Measurements from ENCODE around the gene CDK14.
"Not testable (repeated sequence)": the region's sequence is repeated elsewhere in the genome, so short reads cannot be mapped to it uniquely, and the experiment has no call there.

CDK14 gene

GRCh38 chr7:90728568-90728967 lies 132.4 kb downstream of the CDK14 start:
- Histone ChIP-seq H3K4me3 (ENCODE audit: low read depth, low read length) (no peak overlapping the region), H3K79me2 (ENCODE audit: control insufficient read depth, insufficient read depth, low read length, unreplicated experiment) (peaks cover 37% of the 10 kb centered on the region), H3K4me1 (ENCODE audit: control insufficient read depth, insufficient read depth, low read length, unreplicated experiment) (peaks cover 41% of the 10 kb centered on the region), H3K27ac (ENCODE audit: low read depth, low read length) (no peak overlapping the region), H2AFZ (ENCODE audit: low read length, unreplicated experiment) (no peak overlapping the region), H3K36me3 (ENCODE audit: insufficient read depth, low read length) (peaks cover 3% of the 10 kb centered on the region; the same call in 1 of the 2 replicates), H3K27me3 (ENCODE audit: insufficient read depth, low read length) (no peaks in the 10 kb centered on the region)

- H3K27me3 ChIP-seq (ENCODE audit: insufficient read depth, low read length); H3K4me1 ChIP-seq (ENCODE audit: control insufficient read depth, insufficient read depth, low read length, unreplicated experiment); H3K4me3 ChIP-seq (ENCODE audit: low read depth, low read length); H2AFZ ChIP-seq (ENCODE audit: low read length, unreplicated experiment); H3K27ac ChIP-seq (ENCODE audit: low read depth, low read length); H3K79me2 ChIP-seq (ENCODE audit: control insufficient read depth, insufficient read depth, low read length, unreplicated experiment); H3K36me3 ChIP-seq (ENCODE audit: insufficient read depth, low read length): not testable (repeated sequence)
These were observed 139.6 kb downstream of the CDK14 start for GRCh38 chr7:90735611-90736280.

DNA sequence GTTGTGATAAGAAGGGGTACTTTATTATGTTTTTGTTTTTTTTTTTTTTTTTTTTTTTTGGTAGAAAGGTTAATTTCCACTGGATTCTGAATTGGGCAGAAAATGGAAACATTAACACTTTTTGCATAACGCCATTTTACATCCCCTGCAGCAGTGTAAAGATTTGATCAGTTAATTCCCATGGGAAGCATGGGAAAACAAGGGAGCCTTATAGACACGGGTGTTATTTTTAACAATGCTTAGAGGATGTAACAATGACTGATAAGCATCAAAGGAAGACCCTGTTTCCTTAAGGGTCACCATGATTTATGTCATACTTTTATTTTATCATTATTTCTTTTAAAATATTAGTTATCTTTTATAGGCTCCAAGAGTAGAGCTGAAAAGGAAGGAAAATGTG lies 140.2 kb downstream of the CDK14 start:
- Histone ChIP-seq H3K79me2 (ENCODE audit: control insufficient read depth, insufficient read depth, low read length, unreplicated experiment) (peaks cover 8% of the 10 kb centered on the region), H3K4me1 (ENCODE audit: control insufficient read depth, insufficient read depth, low read length, unreplicated experiment) (no peaks in the 10 kb centered on the region), H3K27me3 (ENCODE audit: insufficient read depth, low read length) (no peaks in the 10 kb centered on the region), H2AFZ (ENCODE audit: low read length, unreplicated experiment) (no peak overlapping the region), H3K36me3 (ENCODE audit: insufficient read depth, low read length) (no peaks in the 10 kb centered on the region), H3K4me3 (ENCODE audit: low read depth, low read length) (no peak overlapping the region), H3K27ac (ENCODE audit: low read depth, low read length) (no peak overlapping the region)

GRCh38 chr7:90736968-90737939 lies 141.1 kb downstream of the CDK14 start:
- Histone ChIP-seq H3K4me3 (ENCODE audit: low read depth, low read length) (no peak overlapping the region), H2AFZ (ENCODE audit: low read length, unreplicated experiment) (no peak overlapping the region), H3K27me3 (ENCODE audit: insufficient read depth, low read length) (no peaks in the 10 kb centered on the region), H3K4me1 (ENCODE audit: control insufficient read depth, insufficient read depth, low read length, unreplicated experiment) (no peaks in the 10 kb centered on the region), H3K36me3 (ENCODE audit: insufficient read depth, low read length) (no peaks in the 10 kb centered on the region), H3K79me2 (ENCODE audit: control insufficient read depth, insufficient read depth, low read length, unreplicated experiment) (peaks cover 2% of the 10 kb centered on the region), H3K27ac (ENCODE audit: low read depth, low read length) (no peak overlapping the region)

DNA sequence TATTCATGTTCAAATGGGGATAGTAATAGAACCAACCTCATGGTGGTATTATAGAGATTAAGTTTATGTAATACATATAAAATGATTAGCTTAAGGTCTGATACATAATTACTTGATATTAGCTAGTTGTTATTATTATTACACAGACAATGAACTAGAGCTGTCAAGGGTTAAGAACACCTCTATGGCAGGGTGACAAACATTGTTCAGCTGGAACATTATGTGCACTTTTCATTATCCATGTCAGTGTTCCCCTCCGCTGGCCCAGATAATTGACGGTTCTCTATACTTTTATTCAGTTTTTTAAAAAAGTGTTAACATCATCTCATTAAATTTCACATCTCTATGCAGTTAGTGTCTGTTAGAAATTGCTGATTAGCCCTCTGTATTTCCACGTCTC lies 142.1 kb downstream of the CDK14 start:
- H3K4me1 ChIP-seq (ENCODE audit: control insufficient read depth, insufficient read depth, low read length, unreplicated experiment): no peaks in the 10 kb centered on the region
- no peak overlapping the region for H2AFZ ChIP-seq (ENCODE audit: low read length, unreplicated experiment)
- H3K36me3 ChIP-seq (ENCODE audit: insufficient read depth, low read length): no peaks in the 10 kb centered on the region
- no peak overlapping the region for H3K4me3 ChIP-seq (ENCODE audit: low read depth, low read length)
- H3K79me2 ChIP-seq (ENCODE audit: control insufficient read depth, insufficient read depth, low read length, unreplicated experiment): peaks cover 2% of the 10 kb centered on the region
- no peaks in the 10 kb centered on the region for H3K27me3 ChIP-seq (ENCODE audit: insufficient read depth, low read length)
- no peak overlapping the region for H3K27ac ChIP-seq (ENCODE audit: low read depth, low read length)

DNA sequence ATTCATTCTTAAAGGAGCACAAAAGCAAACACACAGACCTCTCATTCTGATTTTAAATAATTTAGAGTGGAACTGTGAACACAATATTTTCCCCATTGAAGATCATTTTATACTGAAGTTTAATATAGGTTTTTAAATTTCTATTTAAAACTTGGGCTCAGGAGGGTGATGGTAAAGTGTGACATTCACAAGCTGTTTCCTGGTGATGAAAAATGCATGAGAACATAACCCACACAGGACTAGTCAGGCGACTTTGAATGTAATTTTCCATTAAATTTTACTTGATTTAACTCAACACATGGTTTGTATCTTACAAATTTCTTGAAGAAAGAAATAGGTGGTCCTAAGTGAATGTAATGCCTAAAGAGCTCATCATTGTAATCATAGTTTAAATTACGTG lies 143.6 kb downstream of the CDK14 start:
- no peaks in the 10 kb centered on the region for H3K4me1 ChIP-seq (ENCODE audit: control insufficient read depth, insufficient read depth, low read length, unreplicated experiment)
- no peaks in the 10 kb centered on the region for H3K79me2 ChIP-seq (ENCODE audit: control insufficient read depth, insufficient read depth, low read length, unreplicated experiment)
- no peaks in the 10 kb centered on the region for H3K27me3 ChIP-seq (ENCODE audit: insufficient read depth, low read length)

DNA sequence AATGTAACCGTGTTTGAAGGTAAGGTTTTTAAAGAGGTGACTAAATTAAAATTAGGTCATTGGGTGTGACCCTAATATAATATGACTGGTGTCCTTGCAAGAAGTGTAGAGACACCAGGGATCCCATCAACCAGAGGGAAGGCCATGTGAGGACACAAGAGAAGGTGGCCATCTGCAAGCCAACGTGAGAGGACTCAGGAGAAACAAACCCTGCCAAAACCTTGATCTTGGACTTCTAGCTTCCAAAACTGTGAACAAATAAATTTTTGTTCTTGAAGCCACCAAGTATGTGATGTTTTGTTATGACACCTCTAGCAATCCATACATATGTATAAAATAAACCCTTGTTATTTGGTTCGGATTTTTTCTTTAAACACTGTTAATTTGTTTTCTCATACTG lies 144.3 kb downstream of the CDK14 start:
- Histone ChIP-seq H3K4me3 (ENCODE audit: low read depth, low read length) (no peak overlapping the region), H3K36me3 (ENCODE audit: insufficient read depth, low read length) (no peaks in the 10 kb centered on the region), H3K27me3 (ENCODE audit: insufficient read depth, low read length) (no peaks in the 10 kb centered on the region), H3K4me1 (ENCODE audit: control insufficient read depth, insufficient read depth, low read length, unreplicated experiment) (no peaks in the 10 kb centered on the region), H2AFZ (ENCODE audit: low read length, unreplicated experiment) (no peak overlapping the region), H3K27ac (ENCODE audit: low read depth, low read length) (no peak overlapping the region), H3K79me2 (ENCODE audit: control insufficient read depth, insufficient read depth, low read length, unreplicated experiment) (no peaks in the 10 kb centered on the region)

More for the DNA sequence above, 143.6 kb downstream of the CDK14 start:
- no peak overlapping the region for H3K4me3 ChIP-seq (ENCODE audit: low read depth, low read length)
- H2AFZ ChIP-seq (ENCODE audit: low read length, unreplicated experiment): no peak overlapping the region
- H3K27ac ChIP-seq (ENCODE audit: low read depth, low read length): no peak overlapping the region
- no peaks in the 10 kb centered on the region for H3K36me3 ChIP-seq (ENCODE audit: insufficient read depth, low read length)

DNA sequence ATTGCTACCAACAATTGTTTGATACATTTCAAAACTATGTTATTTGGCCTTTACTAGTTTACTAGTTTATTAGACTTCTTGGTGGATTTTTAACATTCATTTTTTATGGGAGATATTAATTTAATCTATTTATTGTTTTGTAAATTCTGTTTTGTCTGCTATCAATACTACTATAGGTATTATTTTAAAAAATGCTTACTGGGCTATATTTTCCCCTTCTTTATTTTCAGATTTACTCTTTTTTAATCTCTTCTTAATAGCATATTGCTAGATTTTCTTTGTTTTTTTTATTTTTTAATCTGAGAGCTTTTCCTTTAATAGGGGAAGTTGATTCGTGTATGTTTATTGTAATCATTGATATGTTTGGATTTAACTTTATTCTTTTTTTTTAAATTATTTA lies 147.5 kb downstream of the CDK14 start:
- Histone ChIP-seq H3K4me1 (ENCODE audit: control insufficient read depth, insufficient read depth, low read length, unreplicated experiment) (peaks cover 3% of the 10 kb centered on the region), H3K4me3 (ENCODE audit: low read depth, low read length) (no peak overlapping the region), H2AFZ (ENCODE audit: low read length, unreplicated experiment) (no peak overlapping the region), H3K36me3 (ENCODE audit: insufficient read depth, low read length) (no peaks in the 10 kb centered on the region), H3K79me2 (ENCODE audit: control insufficient read depth, insufficient read depth, low read length, unreplicated experiment) (peaks cover 8% of the 10 kb centered on the region), H3K27ac (ENCODE audit: low read depth, low read length) (no peak overlapping the region), H3K27me3 (ENCODE audit: insufficient read depth, low read length) (no peaks in the 10 kb centered on the region)

DNA sequence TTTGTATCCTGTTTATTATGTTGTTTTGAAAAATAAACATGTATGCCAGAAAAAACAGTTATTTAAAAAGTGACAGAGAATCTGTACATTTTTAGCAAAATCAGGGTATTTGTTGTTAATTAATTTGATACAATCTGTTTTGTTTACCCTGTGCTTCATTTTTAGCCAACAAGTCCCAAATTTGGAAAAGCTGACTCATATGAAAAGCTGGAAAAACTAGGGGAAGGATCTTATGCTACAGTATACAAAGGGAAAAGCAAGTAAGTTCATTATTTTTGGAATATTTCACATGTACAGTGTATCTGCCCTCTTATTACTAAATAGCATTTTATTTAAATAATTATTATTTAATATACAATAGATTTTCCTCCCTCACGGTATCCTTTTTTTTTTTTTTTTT lies 151.4 kb downstream of the CDK14 start:
- Histone ChIP-seq H3K36me3 (ENCODE audit: insufficient read depth, low read length) (0 out of 2 replicates have a peak, but pooled peaks cover 4% of the 10 kb centered on the region), H2AFZ (ENCODE audit: low read length, unreplicated experiment) (no peak overlapping the region), H3K4me1 (ENCODE audit: control insufficient read depth, insufficient read depth, low read length, unreplicated experiment) (peaks cover 3% of the 10 kb centered on the region), H3K79me2 (ENCODE audit: control insufficient read depth, insufficient read depth, low read length, unreplicated experiment) (peaks cover 8% of the 10 kb centered on the region), H3K4me3 (ENCODE audit: low read depth, low read length) (no peak overlapping the region), H3K27me3 (ENCODE audit: insufficient read depth, low read length) (no peaks in the 10 kb centered on the region), H3K27ac (ENCODE audit: low read depth, low read length) (no peak overlapping the region)

DNA sequence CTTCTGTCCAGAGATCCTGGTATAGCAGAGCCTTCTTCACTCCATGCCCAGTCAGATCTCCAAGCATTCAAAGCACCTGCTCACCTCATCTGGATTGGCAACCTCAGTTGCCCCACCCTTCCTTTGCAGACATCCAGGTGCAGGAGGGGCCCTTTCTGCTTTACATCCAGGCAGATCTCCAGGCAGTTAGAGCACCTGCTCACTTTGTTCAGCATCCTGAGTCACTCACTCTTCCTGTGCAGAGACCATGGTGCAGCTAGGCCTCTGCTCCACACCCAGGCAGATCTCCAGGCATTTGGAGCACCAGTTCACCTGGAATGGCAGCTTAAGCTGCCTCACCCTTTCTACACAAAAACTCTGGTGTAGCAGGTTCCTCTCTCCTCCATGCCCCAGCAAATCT lies 153.1 kb downstream of the CDK14 start:
- 0 out of 2 replicates have a peak, but pooled peaks cover 4% of the 10 kb centered on the region for H3K36me3 ChIP-seq (ENCODE audit: insufficient read depth, low read length)
- H3K27ac ChIP-seq (ENCODE audit: low read depth, low read length): no peak overlapping the region
- peaks cover 8% of the 10 kb centered on the region for H3K79me2 ChIP-seq (ENCODE audit: control insufficient read depth, insufficient read depth, low read length, unreplicated experiment)
- no peak overlapping the region for H2AFZ ChIP-seq (ENCODE audit: low read length, unreplicated experiment)
- H3K27me3 ChIP-seq (ENCODE audit: insufficient read depth, low read length): no peaks in the 10 kb centered on the region
- H3K4me1 ChIP-seq (ENCODE audit: control insufficient read depth, insufficient read depth, low read length, unreplicated experiment): peaks cover 3% of the 10 kb centered on the region
- H3K4me3 ChIP-seq (ENCODE audit: low read depth, low read length): no peak overlapping the region

Data from ACC112 (cell line).